ENCODE measurements around the gene TESMIN. TPM values are rescaled to one million over a fixed set of nuclear protein-coding genes. Genes with fewer than 3 reads are reported as not detected.

Gene TESMIN
- total RNA-seq, 1 experiment from 2014 or later, result 3.6 TPM

DNA sequence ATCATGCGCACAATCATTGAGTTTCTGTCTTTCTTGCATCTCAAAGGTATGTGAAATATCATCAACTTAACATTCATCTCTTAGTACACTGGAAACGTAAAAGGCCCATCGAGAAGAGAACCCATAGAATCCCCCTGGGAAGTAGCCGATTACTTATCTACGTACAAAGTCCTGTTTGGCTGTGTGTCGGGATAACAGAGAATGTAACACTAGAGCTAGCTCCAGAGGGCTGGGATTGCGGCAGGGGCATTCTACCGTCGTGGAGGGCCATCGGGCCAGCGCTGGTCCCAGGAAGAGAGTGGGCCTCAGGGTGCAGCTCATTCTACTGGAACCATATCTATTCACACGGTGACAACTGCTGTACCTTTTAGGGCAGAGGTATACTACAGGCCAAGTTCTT, 62.4 kb downstream of the TESMIN start:
- in situ Hi-C loops (cut with HindIII; ENCODE audit: low sequenced_read_pairs), result no loop called here

GRCh38 chr11:68687986-68688385, 63.3 kb downstream of the TESMIN start:
- in situ Hi-C loops (cut with HindIII; ENCODE audit: low sequenced_read_pairs), result no loop called here
- no peak for DNase-seq (ENCODE audit: low spot score)

More for the DNA sequence above, 62.4 kb downstream of the TESMIN start:
- no peak for DNase-seq (ENCODE audit: low spot score)

DNA sequence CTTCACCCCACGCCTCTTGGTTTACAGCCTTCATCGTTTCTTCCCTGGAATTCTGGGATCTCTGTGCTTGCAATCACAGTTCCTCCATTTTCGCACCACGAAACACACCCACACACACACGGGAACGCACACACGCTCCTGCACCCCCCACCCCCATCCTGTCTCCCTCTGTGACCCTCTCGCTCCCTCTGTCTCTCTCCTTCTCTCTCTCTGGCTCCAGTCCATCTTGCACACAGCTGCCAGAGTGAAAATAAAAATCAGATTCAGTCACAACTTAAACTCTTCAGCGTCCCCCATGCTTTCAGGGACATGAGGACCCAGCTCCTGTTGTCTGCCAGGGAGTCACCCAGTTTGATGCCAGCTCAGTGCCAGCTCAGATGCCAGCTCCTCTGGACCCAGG, 64.0 kb downstream of the TESMIN start:
- in situ Hi-C loops (cut with HindIII; ENCODE audit: low sequenced_read_pairs), result no loop called here
- no peak for DNase-seq (ENCODE audit: low spot score)

GRCh38 chr11:68686486-68686885, 64.8 kb downstream of the TESMIN start:
- in situ Hi-C loops (cut with HindIII; ENCODE audit: low sequenced_read_pairs), result no loop called here
- DNase-seq (ENCODE audit: low spot score), result no peak

- no peak for DNase-seq (ENCODE audit: low spot score)
- in situ Hi-C loops (cut with HindIII; ENCODE audit: low sequenced_read_pairs), result no loop called here
These were observed 65.5 kb downstream of the TESMIN start for GRCh38 chr11:68685656-68686380.

- in situ Hi-C loops (cut with HindIII; ENCODE audit: low sequenced_read_pairs), result no loop called here
- DNase-seq (ENCODE audit: low spot score), result no peak
These were observed 66.6 kb downstream of the TESMIN start, which contains the start of gene GAL for GRCh38 chr11:68684385-68685356. TSS of gene GAL (plus strand) at chr11:68684544. CDS start at chr11:68684924, 380 bp downstream.

- DNase-seq (ENCODE audit: low spot score), result no peak
- in situ Hi-C loops (cut with HindIII; ENCODE audit: low sequenced_read_pairs), result no loop called here
These were observed 67.6 kb downstream of the TESMIN start for GRCh38 chr11:68683536-68684384.

DNA sequence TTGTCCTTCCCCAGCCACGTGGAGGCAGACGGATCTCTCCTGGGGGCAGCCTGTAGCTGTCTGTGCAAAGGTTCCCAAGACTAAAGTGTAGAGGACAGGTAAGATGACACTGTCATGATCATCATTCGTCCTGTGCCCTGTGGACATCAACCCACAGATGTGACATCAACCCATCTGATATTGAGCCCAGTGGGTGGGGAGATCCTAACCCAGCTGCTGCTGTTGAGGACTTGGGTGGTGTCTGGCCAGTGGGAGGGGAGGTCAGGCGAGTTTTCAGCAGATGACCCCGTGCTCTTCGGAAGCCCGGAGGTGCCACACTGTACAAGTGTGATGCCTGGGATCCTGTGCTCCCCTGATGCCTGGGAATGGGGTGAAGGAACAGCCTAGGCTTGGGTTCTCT, 68.2 kb downstream of the TESMIN start:
- DNase-seq (ENCODE audit: low spot score), result no peak
- in situ Hi-C loops (cut with HindIII; ENCODE audit: low sequenced_read_pairs), result no loop called here

- in situ Hi-C loops (cut with HindIII; ENCODE audit: low sequenced_read_pairs), result no loop called here
- no peak for DNase-seq (ENCODE audit: low spot score)
These were observed 68.8 kb downstream of the TESMIN start for GRCh38 chr11:68682531-68682961.

- DNase-seq (ENCODE audit: low spot score), result no peak
- in situ Hi-C loops (cut with HindIII; ENCODE audit: low sequenced_read_pairs), result no loop called here
These were observed 70.6 kb downstream of the TESMIN start for GRCh38 chr11:68680541-68681231.

GRCh38 chr11:68678031-68678441, 73.3 kb downstream of the TESMIN start:
- no peak for DNase-seq (ENCODE audit: low spot score)
- in situ Hi-C loops (cut with HindIII; ENCODE audit: low sequenced_read_pairs), result no loop called here

- in situ Hi-C loops (cut with HindIII; ENCODE audit: low sequenced_read_pairs), result no loop called here
- no peak for DNase-seq (ENCODE audit: low spot score)
These were observed 73.9 kb downstream of the TESMIN start for GRCh38 chr11:68677432-68677831.

GRCh38 chr11:68674461-68674860, 76.9 kb downstream of the TESMIN start:
- DNase-seq (ENCODE audit: low spot score), result no peak
- in situ Hi-C loops (cut with HindIII; ENCODE audit: low sequenced_read_pairs), result no loop called here

DNA sequence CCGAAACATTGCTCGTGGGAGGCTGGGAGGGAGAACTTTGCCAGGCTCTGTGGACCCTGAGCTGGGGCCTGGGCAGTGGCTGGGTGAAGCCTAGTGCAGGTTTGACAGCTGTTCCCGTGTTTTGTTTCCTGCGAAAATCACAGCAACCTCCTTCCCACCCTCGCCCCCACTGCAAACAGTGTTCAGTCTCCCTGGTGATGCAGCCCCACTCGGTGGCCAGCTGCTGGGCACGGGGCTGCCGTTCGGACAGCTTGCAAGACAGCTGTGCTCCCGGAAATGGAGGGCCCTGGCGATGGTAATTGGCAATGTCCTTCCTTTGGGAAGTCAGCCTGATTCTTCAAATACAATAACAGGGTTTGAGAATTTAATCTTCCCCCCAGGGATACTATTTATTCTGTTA, 77.3 kb downstream of the TESMIN start:
- in situ Hi-C loops (cut with HindIII; ENCODE audit: low sequenced_read_pairs), result no loop called here
- DNase-seq (ENCODE audit: low spot score), result no peak

- DNase-seq (ENCODE audit: low spot score), result no peak
- in situ Hi-C loops (cut with HindIII; ENCODE audit: low sequenced_read_pairs), result no loop called here
These were observed 77.9 kb downstream of the TESMIN start for GRCh38 chr11:68673306-68673945.

DNA sequence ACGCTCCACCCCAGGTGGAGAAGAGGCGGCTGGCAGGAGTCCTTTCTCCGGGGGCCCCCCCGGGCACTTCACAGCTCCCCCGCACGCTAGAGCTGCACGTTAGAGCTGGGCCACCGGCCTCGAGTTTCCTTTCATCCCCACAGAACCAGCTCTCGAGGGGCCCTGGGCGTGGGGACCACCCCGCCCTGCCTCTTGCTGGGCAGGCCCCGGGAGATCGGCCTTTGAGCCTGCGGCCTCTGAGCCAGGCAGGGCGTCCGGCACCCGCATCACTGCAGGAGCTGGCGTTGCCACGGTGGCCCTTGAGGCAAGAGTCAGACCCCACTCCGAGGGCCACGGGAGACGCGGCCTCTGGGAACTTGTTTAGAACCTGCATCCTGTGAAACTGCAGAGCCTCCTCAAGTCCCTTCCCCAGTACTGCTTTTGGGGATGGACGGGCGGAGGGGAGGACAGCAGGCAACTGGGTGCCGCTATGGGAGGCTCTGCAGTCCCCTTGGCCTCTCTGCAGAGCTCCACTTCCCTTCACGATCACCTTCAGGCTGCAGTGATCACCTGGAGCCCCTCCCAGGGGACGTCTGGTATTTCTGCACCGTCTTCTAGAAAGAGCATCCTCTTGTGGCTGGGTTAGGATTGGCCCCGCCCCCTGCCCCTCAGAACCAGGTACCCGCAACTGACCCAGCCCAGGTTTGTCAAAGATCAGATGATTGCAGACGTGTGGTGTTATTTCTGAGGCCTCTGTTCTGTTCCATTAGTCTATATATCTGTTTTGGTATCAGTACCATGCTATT, 80.9 kb downstream of the TESMIN start:
- in situ Hi-C loops (cut with HindIII; ENCODE audit: low sequenced_read_pairs), result no loop called here

DNA sequence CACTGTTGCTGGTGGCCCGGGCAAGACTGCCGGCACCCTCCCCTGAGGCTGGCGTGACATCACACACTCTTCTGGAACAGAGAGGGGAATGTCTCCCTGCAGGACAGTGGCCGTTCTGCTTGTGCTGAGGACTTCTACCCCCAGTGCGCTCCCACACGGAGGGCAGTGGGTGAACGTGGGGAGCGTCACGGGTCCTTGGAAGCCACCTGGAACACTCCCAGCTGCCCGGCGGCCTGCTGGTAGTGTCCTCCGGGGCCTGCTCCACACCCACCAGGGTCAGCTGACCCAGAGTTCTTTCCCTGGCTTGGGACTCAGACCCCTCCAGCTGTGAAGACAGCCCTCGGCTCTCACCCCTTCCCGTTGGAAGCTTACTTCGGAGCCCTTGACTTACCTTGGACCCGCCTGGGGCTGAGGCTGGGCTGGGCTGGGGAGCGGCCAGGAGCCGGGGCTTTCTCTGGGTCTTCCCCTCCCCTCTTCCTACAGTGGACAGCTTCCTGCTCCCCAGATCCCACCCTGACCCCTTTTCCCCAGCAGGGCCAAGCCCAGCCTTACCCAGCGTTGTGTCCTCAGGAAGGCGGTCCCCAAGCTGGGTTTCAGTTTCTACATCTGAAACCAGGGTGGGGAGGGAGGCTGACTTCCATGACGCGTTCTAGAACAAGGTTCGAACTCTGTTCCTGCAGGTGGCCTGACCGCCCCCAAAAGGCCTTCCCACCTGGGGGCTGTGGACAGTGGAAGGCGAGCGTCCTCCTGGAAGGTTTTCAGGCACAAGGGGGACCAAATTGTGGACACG, 81.8 kb downstream of the TESMIN start:
- in situ Hi-C loops (cut with HindIII; ENCODE audit: low sequenced_read_pairs), result no loop called here
- DNase-seq (ENCODE audit: low spot score), result no peak

More for the DNA sequence above, 80.9 kb downstream of the TESMIN start:
- DNase-seq (ENCODE audit: low spot score), result no peak
